Activated CD4-positive, alpha-beta T cell treated with anti-CD3 and anti-CD28 coated beads for 36 hours (primary cell): Measurements from ENCODE around the gene ANKRD31. TPM values are rescaled to one million over a fixed set of nuclear protein-coding genes. Genes with fewer than 3 reads are reported as not detected.
"Not testable (repeated sequence)": the region's sequence is repeated elsewhere in the genome, so short reads cannot be mapped to it uniquely, and the experiment has no call there.

Experiments
- ATAC-seq: fragments of 200-7000 bp; cut with Tn5 transposase; one replicate; pipeline ENCODE4 v1.10.0; 2021; ENCODE audit warnings: mild to moderate bottlenecking, moderate library complexity
- CTCF ChIA-PET: fragments of 350-600 bp; sonication (Branson Sonifier 250); formaldehyde crosslinking; loops from one replicate; lab custom pipeline; 2021; ENCODE audit warnings: antibody characterized with exemption; lab: Charles Lee
- POLR2A ChIA-PET: fragments of 350-600 bp; sonication (Branson Sonifier 250); formaldehyde crosslinking; loops from one replicate; lab custom pipeline; 2021; ENCODE audit warnings: antibody characterized with exemption, inconsistent platforms; lab: Charles Lee
- DNase-seq: peaks from one replicate; pipeline ENCODE4 v3.0.0-alpha.2; 2020
- H3K27ac Mint-ChIP-seq: one replicate; pipeline ENCODE4 v1.8.0; 2021; ENCODE audit warnings: mixed read lengths
- H3K27me3 Mint-ChIP-seq: one replicate; pipeline ENCODE4 v1.8.0; 2021; ENCODE audit warnings: mixed read lengths
- H3K36me3 Mint-ChIP-seq: one replicate; pipeline ENCODE4 v1.8.0; 2021; ENCODE audit warnings: low read depth, mixed read lengths
- H3K4me1 Mint-ChIP-seq: one replicate; pipeline ENCODE4 v1.8.0; 2021; ENCODE audit warnings: mixed read lengths
- H3K4me3 Mint-ChIP-seq: one replicate; pipeline ENCODE4 v1.8.0; 2021; ENCODE audit warnings: mild to moderate bottlenecking, moderate library complexity, mixed read lengths
- H3K9me3 Mint-ChIP-seq: one replicate; pipeline ENCODE4 v1.8.0; 2021; ENCODE audit warnings: low read depth, mixed read lengths
- intact Hi-C, 2 experiments: fragments of 100-400 bp; cut with DNase I in 1 of 2; cut with micrococcal nuclease in 1 of 2; formaldehyde crosslinking; loops; one replicate each; pipeline versions ENCODE4 v1.14.2 to v1.15.1; 2022 to 2024; cut with DNase I, micrococcal nuclease
- total RNA-seq, 2 experiments: library from RNA; stranded (reverse); gene quantifications; one replicate each; pipeline ENCODE4 v1.2.3, GENCODE V29; 2021

Gene ANKRD31
- total RNA-seq, 2 experiments from 2014 or later = 0.66 to 0.67 TPM

- POLR2A ChIA-PET = no interaction called here
- no peak for DNase-seq
- CTCF ChIA-PET = interaction anchor here (0.7 kb wide), 1 partner anchor 1222 kb away, joined by 3 read pairs; no protein-coding TSS in a partner anchor
- intact Hi-C loops = no loop called here
- Mint-ChIP-seq H3K4me1 (peaks cover 18% of the 10 kb centered on the region), H3K27me3 (no peaks in the 10 kb centered on the region), H3K4me3 (no peak overlapping the region), H3K36me3 (no peaks in the 10 kb centered on the region), H3K9me3 (peaks cover 3% of the 10 kb centered on the region), H3K27ac (no peak overlapping the region)
- ATAC-seq = peak; percentile 26
Observed at GRCh38 chr5:75142566-75143136, 94.0 kb downstream of the ANKRD31 start.

DNA sequence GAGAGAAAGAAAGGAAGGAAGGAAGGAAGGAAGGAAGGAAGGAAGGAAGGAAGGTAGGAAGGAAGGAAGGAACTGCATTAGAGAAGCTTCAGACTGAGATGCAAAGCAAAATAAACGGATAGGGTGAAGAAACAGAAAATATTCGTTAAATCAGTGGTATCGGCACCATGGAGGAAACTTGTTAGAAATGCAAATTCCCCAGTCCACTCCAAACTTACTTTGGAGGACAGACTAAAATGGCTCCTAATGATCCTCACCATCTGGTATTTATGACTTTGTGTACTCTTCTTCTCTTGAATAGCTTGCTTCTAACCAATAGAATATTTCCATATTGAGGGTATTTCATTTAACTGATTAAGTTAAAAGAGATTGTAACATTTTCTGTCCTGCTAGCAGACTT lies 96.4 kb downstream of the ANKRD31 start:
- no peak for ATAC-seq
- intact Hi-C loops = no loop called here
- no peak for DNase-seq
- H3K36me3 Mint-ChIP-seq = no peaks in the 10 kb centered on the region
- H3K9me3 Mint-ChIP-seq = peaks cover 4% of the 10 kb centered on the region
- ChIA-PET CTCF (no interaction called here), POLR2A (no interaction called here)
- H3K27me3 Mint-ChIP-seq = no peaks in the 10 kb centered on the region
- peaks cover 5% of the 10 kb centered on the region for H3K4me1 Mint-ChIP-seq
- H3K27ac Mint-ChIP-seq = no peak overlapping the region
- H3K4me3 Mint-ChIP-seq = no peak overlapping the region

GRCh38 chr5:75138689-75139088 lies 98.0 kb downstream of the ANKRD31 start:
- CTCF ChIA-PET = no interaction called here
- Mint-ChIP-seq H3K4me1 (peaks cover 5% of the 10 kb centered on the region), H3K27ac (no peak overlapping the region), H3K27me3 (no peaks in the 10 kb centered on the region), H3K9me3 (peaks cover 2% of the 10 kb centered on the region), H3K4me3 (no peak overlapping the region), H3K36me3 (peaks cover 3% of the 10 kb centered on the region)
- no peak for DNase-seq
- POLR2A ChIA-PET = no interaction called here
- ATAC-seq = no peak
- intact Hi-C loops = no loop called here

GRCh38 chr5:75130818-75131349 lies 105.8 kb downstream of the ANKRD31 start:
- Mint-ChIP-seq H3K27me3 (no peaks in the 10 kb centered on the region), H3K36me3 (peaks cover 5% of the 10 kb centered on the region), H3K4me3 (no peak overlapping the region), H3K27ac (no peak overlapping the region), H3K9me3 (peaks cover 6% of the 10 kb centered on the region), H3K4me1 (no peaks in the 10 kb centered on the region)
- POLR2A ChIA-PET = no interaction called here
- intact Hi-C loops = no loop called here
- DNase-seq (no peak), ATAC-seq (no peak)
- CTCF ChIA-PET = no interaction called here

DNA sequence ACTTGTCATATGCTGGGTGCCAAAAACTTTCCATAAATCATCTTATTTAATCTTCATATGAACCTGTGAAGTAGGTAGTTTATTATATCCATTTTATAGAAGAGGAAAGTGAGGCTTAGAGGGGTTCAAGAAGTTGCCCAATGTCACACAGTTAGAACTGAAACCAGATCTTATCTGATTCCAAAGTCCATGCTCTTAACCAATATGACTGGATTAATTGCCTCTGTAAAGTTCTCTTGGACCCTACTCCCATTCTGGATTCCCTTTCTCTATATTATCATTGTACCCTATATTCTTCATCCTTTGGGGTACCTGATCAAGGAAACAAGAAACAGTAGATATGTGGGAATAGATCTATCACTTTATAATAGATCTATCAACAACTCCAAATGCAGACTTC lies 119.8 kb downstream of the ANKRD31 start:
- DNase-seq = no peak
- no peak overlapping the region for H3K27ac Mint-ChIP-seq
- no peak overlapping the region for H3K4me3 Mint-ChIP-seq
- POLR2A ChIA-PET = no interaction called here
- peaks cover 3% of the 10 kb centered on the region for H3K4me1 Mint-ChIP-seq
- peaks cover 9% of the 10 kb centered on the region for H3K9me3 Mint-ChIP-seq
- H3K36me3 Mint-ChIP-seq = no peaks in the 10 kb centered on the region
- no peaks in the 10 kb centered on the region for H3K27me3 Mint-ChIP-seq
- intact Hi-C loops = no loop called here
- CTCF ChIA-PET = no interaction called here
- no peak for ATAC-seq

GRCh38 chr5:75114311-75114710 lies 122.4 kb downstream of the ANKRD31 start:
- DNase-seq = not testable (repeated sequence)

GRCh38 chr5:75113354-75114113 lies 123.1 kb downstream of the ANKRD31 start:
- H3K4me3 Mint-ChIP-seq = no peak overlapping the region

More at GRCh38 chr5:75114311-75114710, 122.4 kb downstream of the ANKRD31 start:
- H3K27me3 Mint-ChIP-seq, H3K36me3 Mint-ChIP-seq, intact Hi-C loops, ATAC-seq, H3K9me3 Mint-ChIP-seq, H3K4me3 Mint-ChIP-seq, H3K27ac Mint-ChIP-seq: not testable (repeated sequence)
- H3K4me1 Mint-ChIP-seq = peaks cover 17% of the 10 kb centered on the region
- ChIA-PET POLR2A (interaction anchor here (0.6 kb wide), 1 partner anchor 444 kb away, joined by 3 read pairs; no protein-coding TSS in a partner anchor), CTCF (interaction anchor here (1.1 to 1.3 kb wide), 2 partner anchors 22 to 64 kb away, joined by 3 to 4 read pairs; no protein-coding TSS in a partner anchor)

GRCh38 chr5:75108931-75109596 lies 127.6 kb downstream of the ANKRD31 start:
- Mint-ChIP-seq H3K9me3 (no peaks in the 10 kb centered on the region), H3K36me3 (no peaks in the 10 kb centered on the region), H3K27me3 (no peaks in the 10 kb centered on the region), H3K4me1 (peaks cover 26% of the 10 kb centered on the region), H3K4me3 (no peak overlapping the region), H3K27ac (no peak overlapping the region)
- ChIA-PET POLR2A (no interaction called here), CTCF (no interaction called here)
- intact Hi-C loops = no loop called here
- ATAC-seq = peak; percentile 64
- DNase-seq = no peak

More at GRCh38 chr5:75113354-75114113, 123.1 kb downstream of the ANKRD31 start:
- intact Hi-C loops = no loop called here
- no peaks in the 10 kb centered on the region for H3K36me3 Mint-ChIP-seq
- no peak overlapping the region for H3K27ac Mint-ChIP-seq
- DNase-seq (no peak), ATAC-seq (no peak)
- ChIA-PET CTCF (interaction anchor here (1.1 to 1.3 kb wide), 2 partner anchors 21 to 63 kb away, joined by 3 to 4 read pairs; no protein-coding TSS in a partner anchor), POLR2A (interaction anchor here (0.6 kb wide), 1 partner anchor 445 kb away, joined by 3 read pairs; no protein-coding TSS in a partner anchor)
- no peaks in the 10 kb centered on the region for H3K9me3 Mint-ChIP-seq
- peaks cover 22% of the 10 kb centered on the region for H3K4me1 Mint-ChIP-seq
- H3K27me3 Mint-ChIP-seq = no peaks in the 10 kb centered on the region

DNA sequence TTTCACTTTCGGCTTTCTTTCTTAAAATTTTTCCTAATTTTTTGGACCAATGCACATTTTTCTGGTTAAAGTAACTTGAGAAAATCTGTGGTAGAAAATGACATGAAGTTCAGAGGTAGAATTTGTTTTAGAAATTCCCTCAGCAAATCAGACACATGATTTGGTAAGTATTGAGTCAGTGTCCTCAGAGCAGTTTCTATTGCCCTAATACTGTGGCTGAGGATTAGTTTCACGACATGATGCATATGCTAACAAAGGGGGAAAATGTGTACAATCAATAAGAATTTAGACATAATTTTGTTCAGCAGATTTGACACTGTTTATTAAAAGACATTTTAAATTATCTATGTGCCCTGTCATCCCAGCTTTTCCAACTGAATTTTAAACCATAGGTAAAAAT lies 128.2 kb downstream of the ANKRD31 start:
- Mint-ChIP-seq H3K4me3 (no peak overlapping the region), H3K27ac (no peak overlapping the region), H3K9me3 (no peaks in the 10 kb centered on the region), H3K27me3 (no peaks in the 10 kb centered on the region), H3K36me3 (no peaks in the 10 kb centered on the region), H3K4me1 (peaks cover 26% of the 10 kb centered on the region)
- intact Hi-C loops = no loop called here
- CTCF ChIA-PET = no interaction called here
- ATAC-seq (no peak), DNase-seq (no peak)
- POLR2A ChIA-PET = no interaction called here

- H3K27me3 Mint-ChIP-seq, intact Hi-C loops, ATAC-seq, H3K4me3 Mint-ChIP-seq, H3K27ac Mint-ChIP-seq, DNase-seq, POLR2A ChIA-PET, H3K9me3 Mint-ChIP-seq, H3K36me3 Mint-ChIP-seq: not testable (repeated sequence)
- CTCF ChIA-PET = interaction anchor here (1.1 kb wide), 1 partner anchor 11 kb away, joined by 5 read pairs; no protein-coding TSS in a partner anchor
- H3K4me1 Mint-ChIP-seq = peaks cover 18% of the 10 kb centered on the region
Observed at GRCh38 chr5:75095956-75096355, 140.7 kb downstream of the ANKRD31 start.

- no peaks in the 10 kb centered on the region for H3K36me3 Mint-ChIP-seq
- POLR2A ChIA-PET = no interaction called here
- ATAC-seq = no peak
- H3K9me3 Mint-ChIP-seq = no peaks in the 10 kb centered on the region
- H3K4me3 Mint-ChIP-seq = no peak overlapping the region
- H3K4me1 Mint-ChIP-seq = peaks cover 37% of the 10 kb centered on the region
- CTCF ChIA-PET = interaction anchor here (1.3 to 1.4 kb wide), 2 partner anchors 22 to 41 kb away, joined by 3 to 4 read pairs; no protein-coding TSS in a partner anchor
- no peak overlapping the region for H3K27ac Mint-ChIP-seq
- no peaks in the 10 kb centered on the region for H3K27me3 Mint-ChIP-seq
- DNase-seq = no peak
- intact Hi-C loops = no loop called here
Observed at GRCh38 chr5:75091597-75091996, 145.1 kb downstream of the ANKRD31 start.
